Stimulated activated CD4-positive, alpha-beta T cell treated with anti-CD3 and anti-CD28 coated beads, TNF-alpha, amount 100 ng/mL, for 48 hours (primary cell): ENCODE data around the gene FSCN2.

ENCODE experiments used
- DNase-seq, 3 donors: peaks; one replicate each; pipeline ENCODE4 v3.0.0-alpha.2; 2020; ENCODE audit warnings: low read depth in 3 of 3

The FSCN2 gene

GRCh38 chr17:81542431-81543338 lies 14.5 kb downstream of the FSCN2 start:
- no peak for DNase-seq

DNA sequence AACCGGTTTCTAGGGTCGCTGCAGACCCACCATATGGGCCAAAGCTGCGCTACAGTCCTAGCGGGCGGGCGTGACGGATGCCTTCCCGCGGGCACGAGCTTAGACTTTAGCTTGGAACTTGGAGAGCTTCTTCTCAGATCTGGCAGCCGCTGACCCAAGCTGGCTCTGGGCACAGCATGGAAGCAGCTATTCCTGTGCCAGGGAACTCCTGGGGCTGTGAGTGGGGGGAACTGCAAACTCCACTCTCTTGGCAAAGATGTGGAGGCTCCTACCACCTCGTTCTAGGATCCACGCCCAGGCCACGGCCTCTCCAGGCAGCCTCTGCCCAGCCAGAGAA lies 15.1 kb downstream of the FSCN2 start:
- DNase-seq = no peak

DNA sequence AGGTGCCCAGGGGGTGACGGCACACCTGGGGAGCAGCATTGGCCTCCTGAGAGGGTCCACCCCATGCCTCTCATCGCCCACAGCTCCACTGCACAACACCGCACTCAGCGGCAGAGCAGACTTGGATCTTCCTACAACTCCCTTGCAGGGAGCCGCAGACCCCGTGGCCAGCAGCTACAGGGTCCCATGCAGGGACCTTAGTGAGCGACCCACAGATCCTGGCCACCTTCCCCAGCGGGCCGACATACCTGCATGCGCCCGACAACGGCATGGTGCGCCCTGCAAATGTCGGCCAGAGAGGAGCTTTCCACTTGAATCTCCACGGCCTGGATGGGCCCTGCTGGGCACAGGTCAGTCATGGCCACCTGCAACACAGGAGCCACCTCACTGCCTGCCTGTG lies 15.6 kb downstream of the FSCN2 start:
- DNase-seq = no peak

DNA sequence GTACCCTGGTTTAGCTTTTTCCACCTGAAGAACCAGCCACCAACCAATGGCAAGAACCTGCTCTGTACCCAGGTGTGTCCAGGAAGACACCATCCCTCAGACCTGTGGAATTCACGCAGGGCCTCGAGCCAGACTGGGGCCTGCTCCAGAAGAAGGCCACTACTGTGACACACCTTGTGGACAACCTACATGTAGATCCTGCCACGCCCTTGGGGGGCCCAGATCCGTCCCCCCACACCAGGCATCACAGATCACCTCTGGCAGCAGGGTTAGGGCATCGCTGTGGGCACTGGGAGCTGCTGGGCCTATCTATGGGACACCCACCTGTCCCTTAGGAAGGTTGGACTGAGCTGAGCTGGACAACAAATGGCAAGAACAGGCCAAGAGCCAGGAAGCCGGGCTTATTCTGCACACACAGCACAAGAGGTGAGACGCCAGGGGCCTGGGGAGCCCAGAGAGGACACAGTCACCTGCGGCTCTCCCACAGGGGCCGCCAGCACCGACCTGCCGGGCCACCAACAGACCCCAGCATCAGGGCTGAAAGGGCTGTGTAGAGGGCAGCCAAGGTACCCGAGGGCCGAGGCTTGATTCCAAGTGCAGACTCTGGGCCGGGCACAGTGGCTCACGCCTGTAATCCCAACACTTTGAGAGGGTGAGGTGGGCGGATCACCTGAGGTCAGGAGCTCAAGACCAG lies 16.3 kb downstream of the FSCN2 start:
- no peak for DNase-seq

DNA sequence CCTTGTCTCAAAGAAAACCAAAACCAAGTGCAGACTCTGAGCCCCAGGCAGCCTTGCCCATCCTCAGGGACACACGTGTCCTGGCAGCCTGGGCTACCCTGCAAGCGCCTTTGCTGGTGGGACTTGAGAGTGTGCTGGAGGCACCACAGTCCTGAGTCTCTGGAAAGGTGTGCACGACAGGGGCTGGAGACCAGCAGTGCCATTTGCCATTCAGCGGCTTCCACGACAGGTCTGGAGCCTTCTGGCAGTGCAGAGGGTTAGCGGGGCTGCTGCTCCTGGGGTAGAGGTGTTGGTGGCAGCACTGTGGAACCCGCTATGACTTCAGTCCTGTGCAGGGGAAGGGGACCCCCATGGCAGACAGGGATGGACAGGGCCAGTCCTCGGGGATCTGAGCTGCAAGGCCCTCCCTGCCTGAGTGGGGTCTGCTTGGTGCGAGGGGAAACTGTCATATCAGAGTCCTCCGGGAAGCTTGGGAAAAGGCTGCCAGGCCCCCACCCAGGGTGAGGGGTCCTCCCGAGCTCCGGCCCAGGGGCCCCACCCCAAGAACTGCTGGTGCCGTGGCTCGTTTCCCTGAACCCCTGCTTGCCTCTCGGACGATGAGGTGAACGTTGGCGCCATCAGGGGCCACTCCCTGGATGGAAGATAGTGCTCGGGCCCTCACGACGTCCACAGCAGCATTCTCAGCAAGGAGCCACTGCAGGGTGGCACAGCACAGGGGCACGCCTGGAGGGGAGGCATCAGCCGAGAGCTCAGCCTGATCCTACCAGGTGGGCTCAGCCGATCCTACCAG lies 17.2 kb downstream of the FSCN2 start:
- DNase-seq = no peak

GRCh38 chr17:81546906-81547613 lies 18.9 kb downstream of the FSCN2 start:
- no peak for DNase-seq

DNA sequence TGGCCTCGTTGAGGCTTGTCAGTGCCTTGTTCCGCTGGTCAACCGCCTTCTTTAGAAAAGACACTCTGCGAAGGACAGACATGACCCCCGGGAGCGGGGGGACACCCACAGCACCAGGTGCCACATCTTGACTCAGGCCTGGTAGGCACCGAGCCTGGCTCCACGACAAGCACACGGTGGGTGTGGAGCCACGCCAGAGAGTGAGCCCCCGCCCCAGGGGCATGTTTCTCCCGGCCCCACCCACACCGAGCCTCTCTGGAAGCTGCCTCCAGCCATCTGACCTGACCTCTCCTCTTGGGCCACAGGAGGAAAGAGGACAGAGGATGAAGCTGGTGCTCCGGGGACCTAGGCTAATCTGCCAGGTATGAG lies 19.4 kb downstream of the FSCN2 start:
- no peak for DNase-seq

- DNase-seq = no peak
Measured at GRCh38 chr17:81549031-81549557, 20.9 kb downstream of the FSCN2 start.

DNA sequence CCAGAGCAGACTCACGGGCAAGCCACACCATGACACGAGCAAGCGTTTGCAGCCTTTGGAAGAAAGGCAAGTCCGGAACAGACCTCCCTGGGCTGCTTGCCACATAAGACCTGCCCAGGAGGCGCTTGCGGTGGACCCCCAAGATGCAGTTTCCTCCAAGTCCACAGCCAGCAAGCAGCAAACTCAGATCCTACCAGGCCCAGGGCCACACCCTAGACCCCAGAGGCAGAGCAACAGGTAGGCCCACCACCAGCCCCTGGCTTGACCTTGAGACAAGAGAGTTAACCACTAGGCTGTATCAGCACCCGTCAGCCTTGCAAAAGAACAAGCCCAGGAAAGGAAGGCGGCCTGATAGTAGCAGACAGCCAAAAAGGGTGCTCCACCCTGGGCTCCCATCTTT lies 21.6 kb downstream of the FSCN2 start:
- DNase-seq = no peak

GRCh38 chr17:81550285-81550684 lies 22.1 kb downstream of the FSCN2 start:
- no peak for DNase-seq

- no peak for DNase-seq
Measured at GRCh38 chr17:81550830-81551457, 22.8 kb downstream of the FSCN2 start.

DNA sequence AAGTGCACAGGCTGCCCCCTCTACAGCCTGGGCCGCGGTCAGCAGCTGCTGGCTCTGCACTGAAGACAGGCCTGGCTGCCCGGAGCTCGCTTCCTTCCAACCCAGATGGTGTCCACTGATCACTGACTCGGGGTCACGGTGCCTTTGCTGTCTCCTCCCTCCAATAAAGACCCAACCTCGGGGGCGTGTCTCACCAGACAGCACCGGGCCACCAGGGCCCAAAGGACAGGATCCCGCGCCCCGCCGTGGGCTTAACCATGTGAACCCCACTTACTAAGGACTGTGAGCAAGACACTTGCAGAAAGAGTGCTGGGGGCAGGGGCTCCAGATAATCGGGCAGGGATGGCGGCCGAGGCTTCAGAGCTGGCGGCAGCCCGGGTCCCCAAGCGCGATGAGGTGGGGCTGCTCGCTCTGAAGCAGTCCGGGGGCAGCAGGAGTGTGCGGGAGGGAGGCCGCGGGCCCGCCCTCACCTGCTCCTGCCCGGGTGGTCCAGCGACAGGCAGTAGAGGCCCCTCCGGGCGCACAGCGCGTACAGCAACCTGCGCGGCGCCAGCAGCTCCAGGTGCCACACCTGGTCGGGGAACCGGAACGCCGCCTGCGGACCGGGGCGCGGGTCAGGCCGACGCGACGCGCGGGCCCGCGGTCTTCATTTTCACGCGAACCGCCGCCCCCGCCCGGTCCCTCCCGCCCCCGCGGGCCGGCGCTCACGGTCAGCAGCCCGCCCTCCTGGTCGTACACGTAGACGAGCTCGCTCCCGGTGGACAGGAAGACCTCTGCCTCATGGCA lies 23.5 kb downstream of the FSCN2 start:
- no peak for DNase-seq

- peak; percentile 59 to 70 (median 68) for DNase-seq
Measured at GRCh38 chr17:81552244-81553017, 24.3 kb downstream of the FSCN2 start, which contains the start of gene FAAP100. FAAP100 (minus strand) TSS chr17:81552353; CDS start chr17:81552330, 23 bp downstream.

- peak; percentile 67 to 75 (median 68) for DNase-seq
Measured at GRCh38 chr17:81553018-81553615, 24.9 kb downstream of the FSCN2 start.

GRCh38 chr17:81553616-81554181 lies 25.5 kb downstream of the FSCN2 start:
- DNase-seq = no peak

DNA sequence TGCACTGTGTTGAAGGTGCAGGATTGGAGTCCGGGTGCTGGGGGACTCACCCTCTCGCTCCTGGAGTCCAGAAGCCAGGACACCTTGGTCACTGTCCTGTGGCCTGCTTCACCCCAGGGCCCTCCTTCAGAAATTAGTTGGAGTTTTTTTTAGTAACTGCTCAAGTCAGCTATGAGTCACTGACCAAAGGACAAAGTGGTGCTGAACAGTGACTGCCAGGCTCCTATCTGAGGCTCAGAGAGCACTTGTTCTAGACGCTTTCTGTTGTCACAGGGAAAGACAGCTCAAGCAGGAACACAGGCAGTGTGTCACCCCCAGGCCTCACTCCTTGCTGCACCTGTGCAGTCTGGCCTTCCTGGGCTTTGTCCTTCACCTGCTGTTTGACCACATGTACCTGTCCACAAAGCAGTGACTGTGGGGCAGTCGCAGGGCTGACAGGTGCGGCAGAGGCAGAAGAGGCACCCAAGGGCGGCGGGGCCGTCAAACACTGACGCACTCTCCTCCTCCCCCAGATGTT lies 28.1 kb downstream of the FSCN2 start:
- no peak for DNase-seq

DNA sequence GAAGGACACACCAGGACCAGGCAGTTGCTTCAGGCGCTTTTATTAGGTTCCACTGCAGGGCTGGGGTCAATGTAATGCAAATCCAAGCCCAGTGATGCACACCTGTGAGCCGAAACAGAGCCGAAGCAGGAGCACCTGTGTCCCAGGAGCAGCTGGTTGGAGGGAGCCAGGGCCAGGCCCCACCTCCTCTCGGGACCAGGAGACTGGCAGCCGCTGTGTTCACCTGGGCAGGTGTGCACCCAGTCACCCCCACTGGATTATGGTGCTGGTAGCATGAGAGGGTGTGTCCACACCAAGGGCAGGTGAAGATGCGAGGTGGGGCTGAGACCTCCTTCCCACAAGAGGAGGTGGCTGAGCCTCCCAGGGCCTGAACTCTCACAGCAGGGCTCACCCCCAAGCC lies 28.7 kb downstream of the FSCN2 start:
- DNase-seq = no peak
